ENCODE data around the gene CSKMT.
"Not testable (repeated sequence)": the region's sequence is repeated elsewhere in the genome, so short reads cannot be mapped to it uniquely, and the experiment has no call there.

Gene CSKMT

DNA sequence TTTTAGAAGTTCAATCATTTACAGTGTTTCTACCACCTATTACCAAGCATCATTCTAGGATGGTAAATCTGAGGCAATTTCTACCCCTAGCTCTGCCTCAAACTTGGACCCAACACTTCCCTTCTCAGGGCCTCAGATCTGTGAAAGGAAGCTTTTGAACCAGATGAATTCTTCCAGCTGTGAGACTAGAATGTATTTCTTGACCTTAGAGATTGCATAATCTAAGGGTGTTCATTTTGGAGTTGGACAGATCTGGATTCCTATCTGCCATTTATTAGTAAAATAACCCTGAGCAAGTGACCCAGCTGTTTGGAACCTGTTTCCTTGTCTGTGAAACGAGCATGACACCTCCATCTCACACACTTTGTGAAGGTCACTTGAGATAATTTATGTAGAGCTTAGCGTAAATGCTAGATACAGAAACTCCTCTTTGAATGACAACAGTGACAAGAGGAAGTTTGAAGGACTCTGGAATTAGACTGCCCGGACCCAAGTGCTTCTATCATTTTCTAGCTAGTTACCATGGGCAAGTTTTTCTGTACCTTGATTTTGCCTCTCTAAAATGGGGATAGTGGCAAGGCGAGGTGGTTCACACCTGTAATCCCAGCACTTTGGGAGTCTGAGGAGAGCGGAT is 8.2 kb upstream of the CSKMT start:
- no peak for DNase-seq

DNA sequence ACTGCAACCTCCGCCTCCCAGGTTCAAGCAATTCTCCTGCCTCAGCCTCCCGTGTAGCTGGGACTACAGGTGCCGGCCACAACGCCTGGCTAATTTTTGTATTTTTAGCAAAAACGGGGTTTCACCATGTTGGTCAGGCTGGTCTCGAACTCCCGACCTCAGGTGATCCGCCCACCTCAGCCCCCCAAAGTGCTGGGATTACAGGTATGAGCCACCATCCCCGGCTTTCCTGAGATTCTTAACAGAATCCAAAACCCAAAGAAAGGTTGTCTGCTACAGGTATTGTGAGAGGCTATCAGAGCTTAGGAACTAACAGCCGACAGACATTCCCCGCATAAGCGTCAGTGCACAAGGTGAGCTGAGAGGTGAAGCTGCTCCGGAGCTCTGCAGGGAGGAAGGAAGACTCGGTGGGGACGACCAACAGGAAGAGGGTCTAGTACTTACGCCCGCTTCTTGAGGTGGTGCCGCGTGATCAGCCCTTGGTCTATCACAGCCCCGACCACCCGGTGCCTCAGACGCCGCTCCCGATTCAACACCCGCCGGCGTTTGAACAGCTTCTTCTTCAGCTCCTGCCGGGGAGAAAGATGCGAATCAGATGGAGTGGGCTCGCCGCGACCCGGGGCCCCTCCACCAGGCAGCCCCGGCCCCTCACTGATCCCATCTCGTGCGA is 572 bp upstream of the CSKMT start:
- DNase-seq = peak in 3 of 5 experiments; percentile 28 to 82 (median 33)

DNA sequence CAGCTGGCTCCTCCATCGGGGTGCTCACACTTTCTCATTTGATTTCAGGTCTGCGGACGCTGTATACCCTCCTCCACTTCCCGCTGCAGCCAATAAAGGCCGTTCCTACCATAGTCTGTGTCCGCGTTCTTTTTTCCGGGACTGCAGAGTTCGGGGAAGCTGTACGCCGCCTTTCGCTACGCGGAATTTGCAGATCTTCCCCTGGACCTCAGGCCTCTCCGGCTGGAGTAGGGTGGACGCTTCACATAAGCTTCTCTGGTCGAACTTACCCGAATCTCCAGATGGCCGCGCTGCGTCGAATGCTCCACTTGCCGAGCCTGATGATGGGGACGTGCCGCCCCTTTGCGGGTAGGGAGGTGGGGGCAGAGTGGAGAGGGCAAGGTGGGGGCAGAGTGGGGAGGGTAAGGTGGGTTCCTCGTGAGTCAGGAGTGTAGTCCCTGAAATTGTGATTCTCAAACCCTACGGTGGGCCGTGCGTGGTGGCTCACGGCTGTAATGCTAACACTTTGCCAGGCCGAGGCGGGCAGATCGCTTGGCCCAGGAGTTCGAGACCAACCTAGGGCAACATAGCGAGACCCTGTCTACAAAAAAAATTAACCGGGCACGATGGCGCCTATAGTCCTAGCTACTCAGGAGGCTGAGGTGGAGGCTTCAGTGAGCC is 617 bp downstream of the CSKMT start:
- DNase-seq = peak; percentile 21 to 78 (median 54)

DNA sequence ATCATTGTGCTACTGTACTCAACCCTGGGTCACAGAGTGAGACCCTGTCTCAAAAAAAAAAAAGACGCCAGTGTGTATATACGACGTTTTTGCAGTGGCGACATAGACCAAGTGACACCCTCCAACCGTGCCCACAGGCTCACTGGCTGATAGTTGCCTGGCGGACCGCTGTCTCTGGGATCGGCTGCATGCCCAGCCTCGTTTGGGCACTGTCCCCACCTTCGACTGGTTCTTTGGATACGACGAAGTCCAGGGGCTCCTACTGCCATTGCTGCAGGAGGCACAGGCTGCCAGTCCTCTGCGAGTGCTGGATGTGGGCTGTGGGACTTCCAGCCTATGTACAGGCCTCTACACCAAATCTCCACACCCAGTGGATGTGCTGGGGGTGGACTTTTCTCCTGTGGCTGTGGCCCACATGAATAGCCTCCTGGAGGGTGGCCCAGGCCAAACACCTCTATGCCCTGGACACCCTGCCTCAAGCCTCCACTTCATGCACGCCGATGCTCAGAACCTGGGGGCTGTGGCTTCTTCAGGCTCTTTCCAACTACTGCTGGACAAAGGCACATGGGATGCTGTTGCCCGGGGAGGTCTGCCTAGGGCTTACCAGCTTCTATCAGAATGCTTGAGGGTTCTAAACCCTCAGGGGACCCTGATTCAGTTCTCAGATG is 1.3 kb downstream of the CSKMT start:
- DNase-seq = peak in 1 of 5 experiments; percentile 37

DNA sequence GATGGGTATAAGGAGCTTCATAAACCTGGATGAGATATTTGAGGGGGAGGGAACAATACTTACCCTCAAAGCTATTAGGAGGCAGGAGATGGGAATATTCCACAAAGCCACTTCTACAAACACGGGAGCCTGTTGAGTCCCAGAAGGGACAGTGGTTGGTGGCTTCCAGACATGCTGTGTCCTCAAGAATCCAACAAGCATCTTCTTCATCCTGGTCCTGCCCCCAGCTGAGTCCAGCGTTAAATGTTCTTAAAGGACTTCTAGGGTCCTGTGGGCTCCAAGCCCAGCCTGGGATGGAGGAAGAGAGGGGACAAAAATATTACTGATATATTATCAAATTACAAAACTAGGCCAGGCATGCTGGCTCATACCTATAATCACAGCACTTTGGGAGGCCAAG is 2.3 kb downstream of the CSKMT start:
- no peak for DNase-seq

DNA sequence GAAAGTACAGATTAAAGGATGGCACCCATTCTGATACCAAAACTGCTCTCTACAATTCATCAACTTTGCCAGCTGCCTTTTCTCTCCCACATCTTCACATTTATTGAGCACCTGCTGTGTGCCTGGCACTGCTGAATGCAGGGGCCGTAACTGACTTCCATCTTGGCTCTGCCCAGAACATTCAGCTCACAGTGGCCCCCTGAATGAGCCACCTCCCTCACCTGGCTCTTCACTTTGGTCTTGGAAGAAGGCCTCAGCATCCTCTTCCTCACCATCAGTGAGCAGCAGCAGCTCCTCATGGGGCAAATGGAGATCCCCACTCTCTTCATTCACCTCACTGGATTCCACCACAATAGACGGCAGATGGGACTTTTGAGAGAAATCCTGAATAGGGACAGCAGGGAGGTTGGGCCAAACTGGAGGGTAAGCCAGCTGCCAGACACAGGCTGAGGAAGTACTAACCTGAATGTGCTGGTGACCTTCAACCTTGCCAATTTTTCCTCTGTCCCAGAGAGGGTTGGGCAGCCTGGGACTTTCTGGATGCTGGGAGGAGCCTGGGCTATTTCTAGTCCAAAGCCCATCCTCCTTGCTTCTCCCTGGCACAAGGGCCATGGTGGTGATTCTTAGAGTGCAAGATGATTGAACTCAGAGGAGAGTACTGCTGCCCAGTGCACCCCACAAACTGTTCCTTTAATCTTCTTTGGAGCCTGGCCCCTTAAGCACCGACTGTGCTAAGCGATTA is 4.5 kb downstream of the CSKMT start:
- no peak for DNase-seq

DNA sequence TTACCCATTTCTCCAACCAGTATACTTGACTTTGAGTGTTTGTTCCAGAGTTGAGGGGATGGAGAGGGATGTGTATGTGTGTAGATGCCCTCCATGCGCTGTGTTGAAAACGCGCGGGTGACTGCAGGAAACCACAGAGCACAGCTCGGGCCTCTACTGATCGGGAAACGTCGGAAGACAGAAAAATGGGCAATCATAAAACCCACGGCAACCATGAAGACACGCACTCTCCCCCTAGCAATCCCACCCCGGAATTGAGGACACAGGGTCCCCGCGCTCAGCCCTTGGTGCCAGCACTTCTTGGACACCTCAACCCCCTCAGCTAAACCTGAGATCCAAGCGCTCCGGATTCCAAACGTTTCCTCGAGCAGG is 6.1 kb downstream of the CSKMT start:
- peak in 3 of 5 experiments; percentile 27 to 71 (median 50) for DNase-seq

DNA sequence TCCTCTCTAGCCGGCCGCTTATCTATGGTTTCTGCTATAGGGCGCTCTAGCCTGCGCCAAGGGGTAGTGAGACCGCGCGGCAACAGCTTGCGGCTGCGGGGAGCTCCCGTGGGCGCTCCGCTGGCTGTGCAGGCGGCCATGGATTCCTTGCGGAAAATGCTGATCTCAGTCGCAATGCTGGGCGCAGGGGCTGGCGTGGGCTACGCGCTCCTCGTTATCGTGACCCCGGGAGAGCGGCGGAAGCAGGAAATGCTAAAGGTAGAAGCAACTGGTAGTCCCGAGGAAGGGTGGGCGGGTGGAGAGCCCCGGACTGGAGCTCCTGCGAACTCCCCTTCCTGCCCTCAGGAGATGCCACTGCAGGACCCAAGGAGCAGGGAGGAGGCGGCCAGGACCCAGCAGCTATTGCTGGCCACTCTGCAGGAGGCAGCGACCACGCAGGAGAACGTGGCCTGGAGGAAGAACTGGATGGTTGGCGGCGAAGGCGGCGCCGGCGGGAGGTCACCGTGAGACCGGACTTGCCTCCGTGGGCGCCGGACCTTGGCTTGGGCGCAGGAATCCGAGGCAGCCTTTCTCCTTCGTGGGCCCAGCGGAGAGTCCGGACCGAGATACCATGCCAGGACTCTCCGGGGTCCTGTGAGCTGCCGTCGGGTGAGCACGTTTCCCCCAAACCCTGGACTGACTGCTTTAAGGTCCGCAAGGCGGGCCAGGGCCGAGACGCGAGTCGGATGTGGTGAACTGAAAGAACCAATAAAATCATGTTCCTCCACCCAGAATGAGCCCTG is 6.7 kb downstream of the CSKMT start, which contains the start of the genes LBHD1 and UQCC3:
LBHD1 (minus strand) TSS at position 660 of the 782 bp plus-strand sequence. CDS start 2,236 bp downstream, outside the sequence.
UQCC3 (plus strand) TSS at position 66 of the 782 bp plus-strand sequence; CDS start at position 139, 73 bp downstream.
- peak; percentile 30 to 83 (median 60) for DNase-seq

DNA sequence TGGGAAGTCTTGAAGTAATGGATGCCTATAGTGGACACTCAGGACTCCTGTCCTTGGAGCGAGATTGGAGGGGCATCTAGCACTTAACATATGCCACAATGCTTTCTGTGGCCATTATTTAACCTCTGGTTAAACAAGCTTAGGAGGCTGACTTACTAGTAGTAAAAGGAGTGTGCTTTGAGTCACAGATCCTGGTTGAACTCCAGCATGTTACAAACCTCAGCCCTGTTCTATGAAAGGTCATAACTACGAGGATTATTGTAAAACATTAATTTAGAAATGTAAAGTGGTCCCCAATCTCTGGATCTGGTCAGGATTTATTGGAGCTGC is 8.0 kb downstream of the CSKMT start:
- DNase-seq = no peak

DNA sequence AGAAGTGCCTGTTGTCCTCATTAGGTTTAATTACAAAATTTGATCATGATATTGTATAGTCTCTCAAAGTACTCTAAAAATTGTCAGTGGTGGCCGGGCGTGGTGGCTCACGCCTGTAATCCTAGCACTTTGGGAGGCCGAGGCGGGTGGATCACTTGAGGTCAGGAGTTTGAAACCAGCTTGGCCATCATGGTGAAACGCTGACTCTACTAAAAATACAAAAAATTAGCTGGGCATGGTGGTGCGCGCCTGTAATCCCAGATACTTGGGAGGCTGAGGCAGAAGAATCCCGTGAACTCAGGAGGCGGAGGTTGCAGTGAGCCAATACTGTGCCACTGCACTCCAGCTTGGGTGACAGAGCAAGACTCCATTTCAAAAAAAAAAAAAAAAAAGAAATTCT is 10.3 kb downstream of the CSKMT start:
- not testable (repeated sequence) for DNase-seq

DNA sequence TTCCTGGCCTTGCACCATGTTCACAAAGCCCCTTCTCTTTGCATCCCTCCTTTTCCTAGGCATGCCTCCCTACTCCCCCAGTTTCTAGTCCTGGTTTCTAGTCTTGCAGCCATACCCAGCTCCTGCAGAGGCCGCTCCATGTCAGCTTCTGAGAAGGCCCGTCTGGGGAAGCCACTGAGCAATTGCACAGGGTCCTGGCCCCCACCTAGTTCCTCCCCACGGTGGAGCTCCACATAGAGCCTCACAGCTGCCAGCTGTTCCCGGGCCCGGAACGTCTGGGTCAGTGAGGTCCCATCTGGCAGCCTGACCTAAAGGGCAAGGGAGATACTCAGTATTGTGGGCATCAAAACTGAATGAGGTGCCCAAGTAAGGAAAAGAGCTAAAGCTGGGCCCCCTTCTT is 11.6 kb downstream of the CSKMT start:
- DNase-seq = no peak

DNA sequence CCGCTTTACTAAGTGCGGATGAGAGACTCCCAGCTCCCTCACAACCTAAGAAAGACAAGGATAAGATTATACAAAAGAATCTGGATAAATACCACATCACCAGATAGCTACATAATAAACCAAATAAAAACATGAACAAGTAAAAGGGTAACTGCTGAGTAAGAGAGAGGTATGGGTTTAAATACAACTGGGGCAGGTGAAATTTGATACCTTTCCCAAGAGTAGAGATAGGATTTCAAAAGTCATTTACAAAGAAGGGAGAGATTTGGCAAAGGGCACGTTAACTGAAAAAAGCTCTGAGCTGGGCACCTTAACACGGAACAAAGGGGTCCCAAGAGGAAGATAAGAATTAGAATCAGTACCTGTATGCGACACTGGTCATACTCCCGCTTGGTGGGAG is 12.0 kb downstream of the CSKMT start:
- no peak for DNase-seq

DNA sequence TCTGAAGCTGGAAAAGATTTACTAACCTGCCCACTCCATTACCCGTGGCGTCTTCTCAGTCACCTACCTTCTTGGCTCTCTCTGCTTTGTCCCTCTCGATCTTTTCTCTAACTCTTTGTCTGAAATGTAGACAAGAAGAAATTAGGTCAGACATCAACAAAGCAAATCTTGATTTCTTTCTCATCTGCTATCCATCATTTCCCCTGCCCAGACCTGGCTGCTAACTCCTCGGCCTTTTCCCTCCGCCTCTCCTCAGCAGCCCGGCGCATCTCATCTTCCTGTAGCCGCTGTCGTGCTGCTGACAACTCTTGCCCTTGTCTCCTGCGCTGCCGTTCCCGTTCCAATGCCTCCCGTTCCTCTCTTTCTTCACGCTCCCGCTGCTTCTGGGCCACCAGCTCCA is 12.6 kb downstream of the CSKMT start:
- no peak for DNase-seq

DNA sequence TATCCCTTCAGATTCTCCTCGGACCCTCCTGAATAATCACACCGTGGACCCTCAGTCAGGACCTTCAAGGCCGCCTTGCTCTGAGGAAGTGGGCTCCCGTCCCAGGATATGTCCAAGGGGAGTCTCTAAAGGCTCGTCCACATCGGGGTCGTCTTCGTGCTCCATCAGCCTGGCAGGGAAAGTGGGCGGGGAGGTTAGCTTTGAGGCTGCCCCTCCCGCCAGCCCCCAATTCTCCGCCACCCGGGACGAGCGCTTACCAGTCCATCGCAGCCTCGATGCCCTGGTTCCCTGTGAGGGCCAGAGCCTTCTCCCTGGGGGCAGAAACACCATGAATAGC is 13.3 kb downstream of the CSKMT start:
- DNase-seq = no peak

DNA sequence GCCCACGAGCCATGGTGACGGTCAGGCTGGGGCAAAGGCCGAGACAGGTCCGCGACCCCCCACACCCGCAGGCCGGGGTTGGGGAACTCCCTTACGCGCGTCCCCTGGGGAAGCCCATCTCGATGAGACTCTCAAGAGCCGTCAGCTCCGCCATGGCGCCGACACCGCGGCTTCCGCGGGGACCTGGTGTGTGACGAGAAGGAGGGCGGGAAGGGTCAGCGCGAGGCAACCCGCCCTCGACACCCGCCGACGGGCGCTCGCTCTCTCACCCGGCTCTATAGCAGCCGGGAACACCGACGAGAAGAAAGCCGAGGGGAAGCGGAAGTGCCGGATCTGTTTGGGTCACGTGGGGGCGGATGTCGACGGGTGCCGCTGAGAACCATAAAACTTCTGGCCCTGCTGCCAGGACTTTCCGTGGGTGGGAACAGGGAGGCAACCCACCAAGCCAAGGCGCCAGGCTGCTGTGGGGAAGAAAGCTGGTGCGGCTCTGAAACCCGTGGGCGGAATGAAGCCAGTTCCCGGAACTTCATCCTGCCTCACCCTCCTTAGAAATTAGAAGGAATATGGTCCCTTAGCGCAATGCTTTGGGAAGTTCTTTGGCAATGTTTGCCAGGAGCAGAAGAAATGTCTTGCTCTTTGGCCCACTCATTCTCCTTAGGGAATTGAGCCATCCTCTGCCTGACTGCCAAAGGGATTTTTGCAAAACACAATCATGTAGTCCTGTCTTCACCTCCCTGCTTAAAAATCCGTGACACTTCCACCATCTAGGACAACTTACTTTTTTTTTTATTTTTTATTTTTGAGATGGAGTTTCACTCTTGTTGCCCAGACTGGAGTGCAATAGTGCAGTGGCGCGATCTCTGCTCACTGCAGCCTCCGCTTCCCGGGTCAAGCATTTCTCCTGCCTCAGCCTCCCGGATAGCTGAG is 13.9 kb downstream of the CSKMT start, which contains the start of gene UBXN1:
UBXN1 (minus strand) TSS at position 304 of the 927 bp plus-strand sequence; CDS start at position 154, 150 bp downstream.
- DNase-seq = peak; percentile 61 to 89 (median 80)

DNA sequence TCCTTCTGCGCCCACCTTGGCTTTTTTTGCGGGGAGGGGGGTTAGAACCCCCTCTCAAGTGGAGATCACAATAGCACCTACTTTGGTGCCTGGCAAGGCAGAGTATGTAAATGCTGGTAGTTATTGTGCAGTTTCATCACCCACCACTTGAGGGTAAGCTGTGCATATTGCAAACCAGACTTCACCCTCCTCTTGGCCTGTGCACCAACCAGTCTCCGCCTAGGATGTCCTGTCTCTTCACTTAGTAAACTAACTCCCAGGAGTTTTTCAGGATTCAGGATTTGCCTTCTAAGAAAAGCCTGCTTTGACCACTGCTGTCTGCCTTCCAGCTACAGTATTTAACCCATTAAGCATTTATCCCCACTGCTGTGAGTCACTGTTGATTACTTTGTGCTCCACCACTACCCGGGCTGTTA is 15.7 kb downstream of the CSKMT start:
- peak in 1 of 5 experiments; percentile 79 for DNase-seq

DNA sequence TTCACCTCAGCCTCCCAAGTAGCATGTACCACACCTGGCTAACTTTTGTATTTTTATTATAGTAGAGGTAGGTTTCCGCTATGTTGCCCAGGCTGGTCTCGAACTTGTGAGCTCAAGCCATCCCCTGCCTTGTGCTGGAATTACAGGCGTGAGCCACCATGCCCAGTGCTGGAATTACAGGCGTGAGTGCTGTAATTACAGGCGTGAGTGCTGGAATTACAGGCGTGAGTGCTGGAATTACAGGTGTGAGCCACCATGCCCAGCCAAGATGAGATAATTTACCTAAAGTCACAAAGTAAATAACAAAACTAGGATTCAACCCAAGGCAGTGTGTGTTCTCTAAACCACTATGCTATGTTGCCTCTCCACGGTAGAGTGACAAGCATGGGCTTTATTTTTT is 17.4 kb downstream of the CSKMT start:
- no peak for DNase-seq

DNA sequence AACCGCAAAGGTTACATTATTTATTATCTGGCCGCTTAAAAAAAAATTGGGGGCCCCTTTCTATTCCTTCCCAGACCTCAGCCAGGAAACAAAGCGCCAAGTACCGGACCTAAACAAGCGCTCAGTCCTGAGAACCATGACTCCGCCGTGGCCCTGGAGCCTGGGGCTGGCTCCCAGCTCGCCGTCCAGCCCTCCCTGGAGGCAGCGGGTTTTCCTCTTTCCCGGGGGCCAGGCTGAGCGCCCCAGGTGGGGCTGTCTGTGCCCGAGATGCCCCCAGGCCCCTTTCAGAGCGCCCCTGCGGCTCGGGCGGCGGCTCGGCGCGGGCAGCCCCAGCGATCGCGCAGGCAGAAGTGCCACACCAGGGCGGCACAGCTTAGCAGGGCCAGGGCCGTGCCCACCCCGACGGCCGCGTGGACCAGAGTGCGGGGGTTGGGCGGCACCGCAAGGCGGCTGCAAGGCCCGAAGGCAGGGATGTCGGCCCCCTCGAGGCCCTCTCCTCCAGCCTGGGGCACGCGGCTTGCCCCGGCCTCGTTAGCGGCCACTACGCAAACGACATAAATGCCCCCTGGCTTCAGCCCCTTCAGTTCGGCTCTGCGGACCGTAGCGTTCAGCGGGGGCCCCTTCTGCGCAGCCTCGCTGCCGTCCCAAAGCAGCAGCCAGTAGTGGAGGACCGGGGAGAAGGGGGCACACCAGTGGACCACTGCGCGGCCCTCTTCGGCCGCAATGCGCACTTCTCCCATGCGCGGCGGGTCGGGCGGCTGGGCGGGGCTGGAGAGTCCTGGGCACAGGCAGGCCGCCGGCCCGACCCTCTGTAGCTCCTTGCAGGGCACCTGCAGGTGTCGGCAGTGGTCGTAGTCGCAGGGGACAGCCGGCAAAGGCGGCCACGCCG is 22.6 kb downstream of the CSKMT start:
- DNase-seq = no peak

DNA sequence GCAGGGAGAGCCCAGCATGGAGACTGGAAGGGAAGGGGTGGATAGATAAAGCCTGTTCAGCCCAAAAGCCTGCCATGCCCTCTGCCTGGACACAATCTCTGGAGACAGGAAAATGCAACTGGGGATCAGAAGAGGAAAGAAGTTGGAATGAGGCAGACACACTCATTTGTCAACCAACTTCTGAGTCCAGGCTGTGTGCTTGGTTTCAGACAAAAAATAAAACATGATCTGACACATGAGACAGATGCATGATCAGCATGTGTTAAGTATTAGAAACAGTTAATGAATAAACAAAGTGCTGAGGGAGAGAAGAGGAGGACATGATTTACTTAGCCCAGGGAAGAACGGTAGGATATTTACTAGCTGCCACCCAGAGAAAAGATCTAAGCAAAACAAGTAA is 23.4 kb downstream of the CSKMT start:
- no peak for DNase-seq
